Hypothalamus (tissue), 51 donors: ENCODE data around the gene WDR72.
"Not testable (repeated sequence)": the region's sequence is repeated elsewhere in the genome, so short reads cannot be mapped to it uniquely, and the experiment has no call there.

Source experiments
- DNase-seq, 51 donors: peaks; one replicate each; lab custom pipeline; 2025; lab: John Stamatoyannopoulos, UW

The WDR72 gene

DNA sequence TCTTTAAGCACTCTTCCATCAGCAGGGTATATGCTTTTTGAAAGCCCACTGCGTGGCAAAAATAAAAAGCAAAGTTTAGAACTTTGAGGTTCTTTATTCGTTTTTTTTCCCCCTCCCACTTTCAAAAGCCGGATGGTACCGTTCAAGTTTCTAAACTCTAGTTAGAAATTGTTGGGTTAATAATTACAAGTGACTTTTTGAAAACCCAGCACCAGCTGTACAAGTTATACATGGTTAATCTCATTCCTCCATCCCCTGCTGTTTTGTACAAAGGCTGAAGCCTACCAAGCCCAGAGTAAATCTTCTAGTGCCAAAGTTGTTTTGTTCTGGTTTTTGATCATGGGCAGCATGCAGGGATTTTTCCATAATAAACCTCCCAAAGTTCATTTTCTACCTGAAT is 48.6 kb downstream of the WDR72 start:
- no peak for DNase-seq

DNA sequence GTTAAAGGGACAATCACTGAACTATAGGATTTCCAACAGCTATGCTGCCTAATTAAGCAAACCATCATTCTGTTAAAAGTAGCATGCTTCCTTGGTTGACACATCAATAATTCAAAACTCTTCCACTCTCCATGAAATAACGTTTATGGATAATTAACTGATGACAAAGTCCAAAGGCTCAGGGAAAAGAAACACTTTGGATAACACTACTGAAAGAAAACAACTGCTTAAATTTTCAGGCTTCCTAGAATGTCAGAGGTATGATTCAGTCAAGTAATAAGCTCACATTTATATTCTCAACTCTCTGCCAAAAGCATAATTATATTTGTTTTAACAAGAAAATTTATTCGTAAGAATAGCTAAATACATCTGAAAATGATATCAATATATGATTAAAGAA is 49.6 kb downstream of the WDR72 start:
- no peak for DNase-seq

DNA sequence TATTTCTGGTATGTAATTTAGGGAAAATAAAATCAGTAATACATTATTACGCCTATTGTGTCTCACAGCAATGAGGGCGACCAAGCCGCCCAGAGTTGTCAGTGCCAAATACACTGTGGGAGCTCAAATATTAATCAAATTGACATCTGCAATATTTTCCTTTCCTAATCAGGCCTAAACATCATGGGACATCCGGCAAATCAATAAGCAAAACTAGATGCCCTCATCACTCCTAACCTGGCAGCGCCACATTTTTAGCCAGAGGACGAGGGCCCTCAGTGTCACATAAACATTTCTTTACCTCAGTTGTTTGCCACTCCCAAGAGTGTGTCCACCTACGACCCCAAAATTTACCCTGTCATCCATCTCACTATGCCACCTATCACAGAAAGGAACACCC is 64.1 kb downstream of the WDR72 start:
- DNase-seq, result no peak

DNA sequence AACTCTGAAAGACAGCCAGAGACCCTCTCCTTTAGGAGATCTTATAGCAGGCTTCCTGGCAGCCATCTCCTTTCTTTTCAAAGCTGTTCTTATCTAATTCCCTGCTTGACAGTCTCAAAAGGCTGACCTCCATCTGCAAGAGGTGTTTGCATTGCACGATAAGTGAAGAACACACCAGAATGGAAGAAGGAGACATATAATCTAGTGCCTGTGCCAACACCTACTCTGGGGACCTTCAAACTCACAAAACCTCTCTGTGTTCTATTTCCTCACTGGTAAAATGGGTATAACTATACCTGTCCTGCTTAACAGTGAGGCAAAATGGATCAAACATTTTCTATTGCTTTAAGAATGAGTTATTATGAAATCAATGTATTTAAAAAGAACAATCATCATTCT is 65.0 kb downstream of the WDR72 start:
- DNase-seq, result no peak

DNA sequence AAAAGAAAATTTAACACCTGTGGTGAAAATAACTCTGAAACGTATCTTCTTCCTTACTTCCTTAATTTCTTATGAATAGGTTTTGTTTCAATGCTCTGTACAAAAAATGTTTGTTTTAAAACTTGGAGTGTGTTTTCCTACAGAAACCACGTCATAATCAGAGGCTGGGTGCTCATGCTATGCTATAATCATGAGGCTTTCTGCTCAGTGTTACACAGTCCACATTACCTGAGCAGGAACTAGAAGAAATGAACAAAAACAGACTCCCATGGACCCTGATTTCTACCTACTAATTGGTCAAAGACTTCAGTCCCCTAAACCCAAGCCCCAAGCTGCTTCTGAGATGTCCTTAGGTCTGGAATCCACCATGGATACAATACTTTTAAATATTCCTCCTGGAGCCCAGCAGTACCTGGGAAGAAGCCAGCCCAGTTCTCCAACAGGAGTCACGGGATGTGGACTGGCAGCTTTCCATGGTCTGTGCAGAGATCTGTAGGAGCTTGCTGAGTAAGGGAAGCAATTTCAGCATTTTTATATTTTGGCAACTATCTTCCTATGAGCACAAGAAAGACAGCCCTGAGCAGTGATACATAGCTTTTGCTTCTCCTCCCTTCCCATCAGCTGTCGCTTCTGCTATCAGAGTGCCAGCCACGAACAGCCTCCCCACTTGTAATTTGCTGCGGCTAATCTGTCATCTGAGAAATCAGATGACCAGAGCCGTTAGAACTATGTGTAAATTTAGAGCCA is 65.6 kb downstream of the WDR72 start:
- peak in 8 of 51 donors; percentile 0 to 12 (median 0) for DNase-seq

DNA sequence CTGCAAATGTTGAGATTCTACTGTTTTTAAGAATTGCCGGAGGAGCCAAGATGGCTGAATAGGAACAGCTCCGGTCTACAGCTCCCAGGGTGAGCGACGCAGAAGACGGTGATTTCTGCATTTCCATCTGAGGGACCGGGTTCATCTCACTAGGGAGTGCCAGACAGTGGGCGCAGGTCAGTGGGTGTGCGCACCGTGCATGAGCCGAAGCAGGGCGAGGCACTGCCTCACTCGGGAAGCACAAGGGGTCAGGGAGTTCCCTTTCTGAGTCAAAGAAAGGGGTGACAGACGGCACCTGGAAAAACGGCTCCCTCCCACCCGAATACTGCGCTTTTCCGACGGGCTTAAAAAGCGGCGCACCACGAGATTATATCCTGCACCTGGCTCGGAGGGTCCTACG is 75.3 kb downstream of the WDR72 start:
- DNase-seq, result not testable (repeated sequence)

DNA sequence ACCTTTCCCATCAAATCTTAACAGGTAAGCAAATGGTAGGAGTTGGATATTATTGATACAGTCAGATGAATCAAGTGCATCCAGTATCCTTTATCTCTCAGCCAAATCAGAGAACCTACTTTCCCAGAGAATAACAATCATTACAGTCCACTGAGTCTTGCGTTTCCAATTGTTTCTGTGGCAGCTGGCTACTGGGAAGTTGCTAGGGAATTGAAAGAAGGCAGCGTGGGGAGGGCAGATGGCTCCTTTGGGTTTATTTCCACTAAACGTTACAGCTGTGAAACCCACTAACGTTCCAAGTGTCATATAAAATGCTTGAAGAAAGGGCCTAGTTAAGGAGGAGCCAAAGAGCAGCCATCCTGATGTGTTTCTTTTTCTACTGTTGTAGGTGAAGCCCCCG is 78.4 kb downstream of the WDR72 start:
- no peak for DNase-seq

DNA sequence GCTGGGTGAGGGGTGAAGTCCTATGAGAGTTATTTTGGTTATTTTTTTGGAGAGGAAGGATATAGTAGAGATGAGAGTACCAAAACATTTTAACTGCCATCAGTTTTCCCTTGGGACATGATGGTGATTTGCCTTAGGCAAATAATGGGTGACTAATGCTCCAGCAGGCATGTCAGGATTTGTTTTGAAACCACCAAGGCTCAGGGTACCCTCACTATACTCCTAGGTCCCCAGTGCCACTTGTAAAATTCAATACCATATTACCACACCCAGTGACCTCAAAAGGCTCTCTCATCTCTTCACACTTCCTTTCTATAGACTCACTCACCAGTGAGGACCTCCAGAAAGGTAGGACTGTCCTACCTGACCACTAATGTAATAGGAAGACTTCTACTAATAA is 83.6 kb downstream of the WDR72 start:
- DNase-seq, result no peak

DNA sequence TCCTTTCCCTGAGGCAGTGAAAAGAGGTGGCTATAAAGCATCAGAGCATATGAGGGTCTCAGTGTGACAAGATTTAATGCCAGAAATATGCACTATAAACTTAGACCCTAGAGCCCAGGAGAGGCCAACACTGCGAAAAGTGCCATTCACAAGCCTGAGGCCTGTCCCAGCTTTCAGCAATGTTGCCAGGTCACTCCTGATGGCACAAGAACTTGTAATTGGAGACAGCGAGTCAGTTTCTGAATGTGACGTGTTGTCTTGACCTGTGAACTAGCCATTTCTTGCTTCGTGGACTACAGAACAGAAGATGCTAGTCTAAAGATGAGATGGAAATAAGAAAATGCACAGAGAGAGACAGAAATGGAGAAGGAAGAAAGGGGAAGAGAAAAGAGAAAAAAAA is 87.9 kb downstream of the WDR72 start:
- no peak for DNase-seq

DNA sequence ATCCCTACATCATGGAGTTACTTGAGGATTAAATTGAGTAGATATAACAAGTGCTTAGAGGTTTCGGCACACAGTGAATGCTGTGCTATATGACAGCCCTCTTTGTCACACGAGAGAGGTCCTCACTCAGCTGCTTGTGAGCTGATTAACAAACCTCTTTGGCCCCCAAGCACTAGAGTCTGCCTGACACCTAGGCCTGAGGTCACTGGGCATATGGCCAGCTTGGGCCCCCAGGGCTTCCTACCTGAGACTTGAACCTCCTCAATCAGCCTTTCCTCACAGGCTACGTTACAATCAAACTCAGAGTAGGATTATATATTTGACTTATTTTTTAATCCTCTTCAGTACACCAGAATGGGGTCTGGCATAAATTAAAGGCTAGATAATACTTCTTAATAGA is 88.8 kb downstream of the WDR72 start:
- DNase-seq, result no peak

DNA sequence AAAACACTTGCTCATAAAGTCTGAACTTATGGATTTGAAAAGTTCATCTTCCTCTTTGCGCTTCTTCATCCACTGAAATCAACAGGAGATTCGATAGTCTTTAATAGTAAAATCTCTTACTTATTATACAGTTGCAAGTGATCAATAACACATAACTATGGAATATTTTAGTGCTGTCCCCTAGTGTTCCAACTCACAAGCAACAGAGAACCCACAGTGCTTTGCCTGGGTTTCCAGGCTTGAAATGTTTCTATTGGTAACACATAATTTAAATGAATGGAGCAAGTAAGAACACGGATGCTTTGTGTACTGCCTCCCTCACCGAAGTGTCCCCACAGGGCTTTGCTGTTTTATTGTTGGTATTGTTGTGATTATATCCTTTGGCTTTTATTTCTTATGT is 93.5 kb downstream of the WDR72 start:
- no peak for DNase-seq

DNA sequence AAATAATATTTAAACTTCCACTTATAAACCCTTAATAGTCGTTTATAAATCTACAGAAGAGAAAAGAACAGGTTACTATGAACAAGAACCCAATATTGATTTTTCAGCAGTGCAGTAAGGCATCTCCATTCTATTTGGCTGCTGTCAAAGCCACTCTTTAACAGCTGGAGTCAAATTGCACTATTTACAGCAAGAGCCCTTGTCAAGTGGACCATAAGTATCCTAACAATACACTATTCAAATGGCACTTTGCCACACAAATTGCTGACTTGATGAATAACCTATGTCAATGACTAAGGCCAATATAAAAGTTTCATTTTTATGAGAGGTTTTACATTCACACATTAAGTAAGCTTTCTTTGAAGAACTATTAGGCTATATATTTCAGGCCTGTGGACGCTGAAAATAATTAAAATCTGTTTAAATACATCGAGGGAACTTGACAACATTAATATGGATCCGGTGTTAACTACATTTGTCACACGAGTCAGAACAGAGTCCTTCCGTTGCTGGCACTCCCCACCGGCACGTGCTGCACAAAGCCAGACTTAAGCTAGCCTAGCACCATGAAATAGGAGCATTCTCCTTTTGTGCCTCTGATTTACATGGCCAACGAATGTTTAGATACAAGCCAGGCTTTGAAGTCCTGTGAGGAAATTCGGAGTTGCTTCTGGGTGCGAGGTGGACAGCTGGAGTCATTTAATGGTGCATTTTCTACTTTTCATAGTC is 100.5 kb downstream of the WDR72 start:
- DNase-seq, result no peak

DNA sequence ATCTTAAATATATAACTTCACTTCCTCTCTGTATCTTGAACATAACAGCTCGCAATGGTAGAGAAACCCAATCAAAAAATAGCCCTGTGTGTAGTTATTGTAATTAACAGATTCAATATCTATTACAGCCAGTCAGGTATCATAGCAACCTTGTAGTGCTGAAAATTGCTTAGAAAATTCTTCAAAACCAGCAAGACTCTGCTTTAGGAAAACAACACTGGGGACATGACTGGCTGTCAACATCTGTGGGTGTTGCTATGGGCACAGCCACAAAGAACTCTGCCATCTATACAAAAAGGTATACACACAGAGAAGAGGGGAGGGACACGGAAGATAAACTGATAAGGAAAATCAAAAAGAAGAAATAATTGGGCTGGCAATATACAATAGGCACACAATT is 101.2 kb downstream of the WDR72 start:
- no peak for DNase-seq

DNA sequence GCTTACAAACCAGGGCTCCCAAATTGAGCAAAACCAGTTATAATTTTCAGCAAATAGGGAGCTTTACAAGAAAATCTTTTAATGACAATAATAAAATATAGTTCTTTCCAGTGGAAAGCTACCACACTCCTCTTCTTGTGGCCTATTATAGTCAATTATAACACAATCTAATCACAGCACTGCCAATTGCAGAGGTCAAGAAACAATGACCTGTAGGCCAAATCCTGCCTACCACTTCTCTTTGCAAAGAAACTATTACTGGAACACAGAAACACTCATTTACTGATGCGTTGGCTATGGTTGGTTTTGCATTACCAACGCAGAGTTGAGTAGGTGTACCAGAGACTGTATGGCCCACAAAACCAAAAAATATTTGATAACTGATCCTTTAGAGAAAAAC is 110.5 kb downstream of the WDR72 start:
- no peak for DNase-seq

DNA sequence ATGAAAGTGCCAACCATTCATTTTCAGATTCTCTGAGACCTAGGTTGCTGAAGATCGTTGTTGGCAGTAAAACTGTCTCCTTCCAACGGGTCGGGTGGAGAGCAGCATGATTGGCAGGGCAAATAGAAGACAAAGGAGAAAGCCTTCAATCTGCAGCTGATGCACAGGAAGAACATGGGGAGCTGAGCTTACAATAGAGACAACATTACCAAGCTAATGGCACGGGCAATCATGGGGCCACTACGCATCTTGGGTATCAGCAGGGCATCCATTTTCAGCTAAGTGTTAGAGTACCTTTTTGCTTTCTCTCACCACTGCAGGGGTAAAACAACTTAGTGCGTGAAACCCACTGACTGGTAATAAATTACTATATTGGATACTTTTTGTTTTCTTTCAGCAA is 114.8 kb downstream of the WDR72 start:
- no peak for DNase-seq

DNA sequence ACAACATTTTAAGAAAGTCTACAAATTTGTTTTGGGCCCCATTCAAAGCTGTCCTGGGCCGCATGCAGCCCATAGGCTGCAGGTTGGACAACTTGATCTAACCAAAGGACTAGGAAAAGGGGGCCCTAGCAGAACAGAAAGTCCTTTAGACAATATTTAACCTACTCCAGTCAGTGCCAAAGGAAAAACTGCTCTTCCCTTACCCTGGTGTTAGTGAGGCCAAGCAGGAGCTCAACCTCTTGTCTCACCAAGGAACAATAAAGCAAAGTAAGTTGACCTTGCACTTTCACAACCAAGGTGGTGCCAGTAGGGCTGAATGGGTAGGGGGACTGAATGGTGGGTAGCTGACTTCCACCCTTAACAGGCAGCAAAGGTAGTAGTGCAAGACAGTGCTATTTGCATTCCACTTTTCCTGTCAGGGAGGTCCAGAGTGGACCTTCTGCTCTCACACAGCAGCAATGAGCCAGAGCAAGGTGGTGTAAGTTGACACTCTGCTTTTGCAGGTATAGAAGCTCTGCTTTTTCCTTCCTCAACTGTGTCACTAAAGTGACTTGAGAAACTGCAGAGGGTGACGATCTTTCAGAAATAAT is 124.9 kb downstream of the WDR72 start:
- DNase-seq, result no peak

DNA sequence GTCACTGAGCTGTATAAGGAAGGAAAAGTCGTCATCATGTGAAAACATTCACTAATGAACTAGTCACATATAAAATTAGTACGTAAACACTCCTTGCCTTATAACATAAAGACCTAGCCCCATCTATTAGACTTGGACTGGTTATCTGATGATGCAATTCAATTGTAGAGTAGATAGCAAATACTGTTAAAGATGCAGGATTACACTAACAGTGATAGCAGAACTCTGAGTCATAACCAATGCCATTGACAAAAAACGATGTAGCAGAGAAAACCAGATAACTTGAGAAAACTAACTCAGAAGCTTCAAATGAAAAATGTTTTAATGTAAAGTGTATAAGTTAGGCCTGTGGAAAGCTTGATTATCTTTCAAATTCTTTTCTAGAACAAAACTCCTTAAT is 132.2 kb downstream of the WDR72 start:
- DNase-seq, result no peak

DNA sequence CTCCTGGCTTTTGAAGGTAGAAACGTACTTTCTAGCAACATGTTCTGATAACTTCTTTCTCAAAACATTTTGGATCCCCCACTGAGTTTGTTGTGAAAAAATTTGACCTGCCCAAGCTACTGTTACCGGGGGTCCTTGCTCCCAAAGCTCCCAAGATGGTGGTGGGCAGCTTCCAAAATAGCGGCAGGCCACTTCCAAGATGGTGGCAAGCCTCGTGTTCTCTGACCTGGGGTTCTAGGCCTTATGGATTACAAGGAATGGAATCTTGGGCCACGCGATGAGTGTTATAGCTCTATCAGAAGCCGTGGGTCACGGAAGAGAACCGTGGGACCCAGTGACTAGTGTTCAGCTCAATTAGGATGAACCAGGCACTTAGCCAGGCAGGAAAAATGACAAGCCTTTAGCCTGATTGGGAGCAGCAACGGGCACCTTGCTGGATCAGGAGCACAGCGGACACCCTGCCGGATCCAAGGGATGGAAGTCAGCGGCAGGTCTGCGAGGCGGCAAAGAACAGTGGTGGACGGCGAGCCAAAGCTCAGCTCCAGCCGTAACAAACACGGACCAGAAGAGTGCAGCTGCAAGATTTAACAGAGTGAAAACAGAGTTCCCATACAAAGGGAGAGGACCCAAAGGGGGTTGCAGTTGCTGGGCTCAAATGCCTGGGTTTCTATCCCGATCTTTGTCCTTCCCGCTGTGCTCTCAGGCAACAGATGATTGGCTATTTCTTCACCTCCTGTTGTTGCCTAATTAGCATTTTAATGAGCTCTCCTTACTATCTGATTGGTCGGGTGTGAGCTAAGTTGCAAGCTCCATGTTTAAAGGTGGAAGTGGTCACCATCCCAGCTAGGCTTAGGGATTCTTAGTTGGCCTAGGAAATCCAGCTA is 133.3 kb downstream of the WDR72 start:
- peak in 1 of 51 donors; percentile 0 for DNase-seq

DNA sequence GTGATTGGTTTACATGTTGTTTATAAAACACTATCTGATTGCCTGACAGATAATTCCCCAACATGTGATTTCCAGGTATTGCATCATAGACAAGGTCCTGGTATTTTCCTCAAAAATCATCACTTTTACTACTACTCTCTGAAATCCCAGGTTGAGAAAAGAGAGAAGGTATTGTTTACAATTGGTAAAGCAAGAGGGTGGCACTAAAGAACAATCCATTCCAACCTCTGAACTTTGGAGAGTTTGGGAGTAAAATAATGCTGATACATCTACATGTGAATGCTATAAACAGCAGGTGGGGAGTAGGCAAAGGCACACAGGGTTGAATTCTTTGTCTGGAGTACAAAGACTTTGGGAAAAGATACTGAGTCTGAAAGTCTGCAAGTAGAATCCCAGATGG is 134.2 kb downstream of the WDR72 start:
- no peak for DNase-seq

DNA sequence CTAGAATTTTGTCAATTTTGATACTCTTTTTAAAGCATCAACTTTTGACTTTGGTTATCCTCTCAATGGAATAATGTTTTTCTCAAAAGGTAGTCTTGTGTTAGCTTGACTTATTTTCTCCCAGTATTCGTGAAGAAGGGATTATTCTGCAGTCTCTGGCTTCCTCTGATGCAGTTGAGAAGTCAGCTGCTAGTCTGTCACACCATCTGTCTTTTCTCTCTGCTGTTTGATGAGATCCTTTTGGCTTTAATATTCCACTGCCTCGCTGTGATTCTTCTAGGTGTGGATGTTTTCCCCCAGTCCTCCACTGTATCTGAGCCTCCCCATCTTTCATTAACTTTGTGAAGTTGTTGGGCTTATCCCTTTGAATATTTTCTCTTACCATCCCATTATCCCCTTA is 141.0 kb downstream of the WDR72 start:
- DNase-seq, result no peak
